ENCODE results near the gene TRAF7. TPM values are rescaled to one million over a fixed set of nuclear protein-coding genes. Genes with fewer than 3 reads are reported as not detected.
A peak's percentile ranks its signal among the peaks of the same experiment; 100 is the strongest.
"Not testable (repeated sequence)": the region's sequence is repeated elsewhere in the genome, so short reads cannot be mapped to it uniquely, and the experiment has no call there.

Gene TRAF7
- total RNA-seq, 1 experiment from 2014 or later, result 97.7 TPM

GRCh38 chr16:2122429-2122828 lies 33.2 kb upstream of the TRAF7 start:
- no peak for DNase-seq (ENCODE audit: low spot score)

GRCh38 chr16:2122934-2123683 lies 32.5 kb upstream of the TRAF7 start:
- DNase-seq (ENCODE audit: low spot score), result not testable (repeated sequence)

- DNase-seq (ENCODE audit: low spot score), result not testable (repeated sequence)
Measured at GRCh38 chr16:2123706-2124376, 31.7 kb upstream of the TRAF7 start.

- not testable (repeated sequence) for DNase-seq (ENCODE audit: low spot score)
Measured at GRCh38 chr16:2124377-2124693, 31.2 kb upstream of the TRAF7 start.

- DNase-seq (ENCODE audit: low spot score), result peak; percentile 84
Measured at GRCh38 chr16:2124694-2125444, 30.7 kb upstream of the TRAF7 start.

GRCh38 chr16:2125609-2126008 lies 30.0 kb upstream of the TRAF7 start:
- DNase-seq (ENCODE audit: low spot score), result not testable (repeated sequence)

GRCh38 chr16:2126161-2126743 lies 29.3 kb upstream of the TRAF7 start:
- DNase-seq (ENCODE audit: low spot score), result not testable (repeated sequence)

GRCh38 chr16:2126928-2127556 lies 28.5 kb upstream of the TRAF7 start:
- not testable (repeated sequence) for DNase-seq (ENCODE audit: low spot score)

- DNase-seq (ENCODE audit: low spot score), result peak; percentile 55
Measured at GRCh38 chr16:2127630-2128280, 27.8 kb upstream of the TRAF7 start.

GRCh38 chr16:2129251-2129650 lies 26.3 kb upstream of the TRAF7 start:
- DNase-seq (ENCODE audit: low spot score), result peak; percentile 76

- DNase-seq (ENCODE audit: low spot score), result not testable (repeated sequence)
Measured at GRCh38 chr16:2129890-2130447, 25.6 kb upstream of the TRAF7 start.

- not testable (repeated sequence) for DNase-seq (ENCODE audit: low spot score)
Measured at GRCh38 chr16:2133797-2134196, 21.8 kb upstream of the TRAF7 start.

GRCh38 chr16:2135071-2135470 lies 20.5 kb upstream of the TRAF7 start:
- not testable (repeated sequence) for DNase-seq (ENCODE audit: low spot score)

GRCh38 chr16:2135770-2136490 lies 19.7 kb upstream of the TRAF7 start, which contains the start of gene PKD1:
PKD1 (minus strand) TSS chr16:2135898; CDS start chr16:2135689, 209 bp downstream.
- peak; percentile 84 for DNase-seq (ENCODE audit: low spot score)

GRCh38 chr16:2142942-2143877 lies 12.4 kb upstream of the TRAF7 start:
- no peak for DNase-seq (ENCODE audit: low spot score)

GRCh38 chr16:2143878-2144485 lies 11.6 kb upstream of the TRAF7 start:
- DNase-seq (ENCODE audit: low spot score), result no peak

- DNase-seq (ENCODE audit: low spot score), result no peak
Measured at GRCh38 chr16:2145843-2146242, 9.7 kb upstream of the TRAF7 start.

GRCh38 chr16:2147378-2147777 lies 8.2 kb upstream of the TRAF7 start:
- no peak for DNase-seq (ENCODE audit: low spot score)

Measured in A172 (cell line).